NCI-H2107 treated with DMSO at 0.1 percent for 48 hours (cell line): Measurements from ENCODE around the gene CELSR3.

Experiments
- DNase-seq: peaks from one replicate; lab custom pipeline; 2025; ENCODE audit not compliant: unreplicated experiment; lab: John Stamatoyannopoulos, UW

CELSR3 gene

DNA sequence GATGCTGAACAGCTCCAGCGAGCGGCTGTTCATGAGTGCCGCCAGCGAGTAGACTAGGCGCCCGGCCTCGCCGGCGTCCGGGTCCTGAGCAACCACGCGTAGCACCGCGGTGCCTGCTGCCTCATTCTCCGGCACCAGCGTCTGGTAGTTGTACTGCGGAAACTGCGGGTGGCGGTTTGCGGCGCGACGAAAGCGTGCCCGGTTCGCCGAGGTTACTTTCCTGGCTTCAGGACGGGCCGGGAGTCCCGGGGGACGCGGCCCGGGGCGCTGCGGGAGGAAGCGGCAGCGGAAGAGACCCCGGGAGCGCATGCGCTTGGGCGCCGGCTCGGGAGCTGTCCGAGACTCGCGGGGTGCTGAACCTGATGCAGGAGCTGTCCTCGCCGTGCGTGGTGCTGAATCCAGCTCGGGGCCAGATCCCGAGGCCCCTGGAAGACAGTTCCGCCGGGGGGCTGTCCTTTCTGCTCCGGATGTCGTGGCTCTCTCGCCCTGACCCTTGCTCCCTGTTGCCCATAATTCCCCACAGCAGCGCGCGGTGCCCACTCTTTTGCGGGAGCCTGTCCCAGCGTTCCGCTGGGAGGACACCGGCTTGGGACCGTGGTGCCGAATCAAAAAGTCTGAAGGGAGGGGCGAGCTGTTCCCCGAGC is 1.1 kb downstream of the CELSR3 start:
- DNase-seq: no peak

DNA sequence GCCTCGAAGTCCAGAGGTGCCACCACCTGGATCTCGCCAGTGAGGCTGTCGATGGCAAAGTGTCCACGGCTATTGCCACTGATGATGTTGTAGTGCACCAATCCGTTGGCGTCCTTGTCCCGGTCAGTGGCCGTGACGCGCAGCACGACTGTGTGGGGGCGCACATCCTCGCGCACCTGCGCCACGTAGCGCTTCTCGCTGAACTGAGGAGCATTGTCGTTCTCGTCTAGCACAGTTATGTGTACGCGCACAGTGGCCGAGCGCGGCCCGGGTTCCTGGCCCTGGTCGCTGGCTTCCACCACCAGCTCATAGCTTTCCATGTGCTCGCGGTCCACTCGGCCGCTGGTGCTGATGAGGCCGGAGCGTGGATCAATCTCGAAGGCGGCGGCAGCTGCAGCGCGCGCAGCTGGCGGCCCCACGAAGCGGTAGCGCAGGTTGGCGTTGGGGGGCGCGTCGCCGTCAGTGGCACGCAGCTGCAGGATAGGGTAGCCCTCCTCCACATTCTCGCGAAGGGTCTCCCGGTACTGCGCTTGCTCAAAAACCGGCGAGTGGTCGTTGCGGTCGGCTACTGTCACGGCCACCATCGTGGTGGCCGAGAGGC is 1.8 kb downstream of the CELSR3 start:
- DNase-seq: no peak

DNA sequence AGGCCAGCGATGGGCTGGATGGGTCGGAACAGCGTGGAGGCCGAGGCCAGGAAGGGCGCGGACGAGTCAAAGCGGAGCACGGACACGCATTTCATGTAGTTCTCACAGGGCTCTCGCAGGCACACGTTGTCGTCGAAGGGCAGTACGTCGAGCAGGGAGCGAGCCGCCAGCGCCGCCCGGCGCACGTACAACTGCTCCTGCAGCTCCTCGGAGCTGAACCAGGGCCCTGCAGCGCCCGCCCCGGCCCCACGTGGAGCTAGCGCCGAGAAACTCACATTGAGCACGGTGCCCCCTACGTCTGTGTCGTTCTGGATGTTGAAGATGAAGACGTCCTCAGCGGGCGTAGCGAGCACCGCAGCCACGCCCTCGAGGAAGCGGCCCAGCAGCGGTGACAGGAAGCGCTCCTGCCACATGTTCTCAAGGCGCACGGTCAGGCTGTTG is 5.8 kb downstream of the CELSR3 start:
- no peak for DNase-seq

DNA sequence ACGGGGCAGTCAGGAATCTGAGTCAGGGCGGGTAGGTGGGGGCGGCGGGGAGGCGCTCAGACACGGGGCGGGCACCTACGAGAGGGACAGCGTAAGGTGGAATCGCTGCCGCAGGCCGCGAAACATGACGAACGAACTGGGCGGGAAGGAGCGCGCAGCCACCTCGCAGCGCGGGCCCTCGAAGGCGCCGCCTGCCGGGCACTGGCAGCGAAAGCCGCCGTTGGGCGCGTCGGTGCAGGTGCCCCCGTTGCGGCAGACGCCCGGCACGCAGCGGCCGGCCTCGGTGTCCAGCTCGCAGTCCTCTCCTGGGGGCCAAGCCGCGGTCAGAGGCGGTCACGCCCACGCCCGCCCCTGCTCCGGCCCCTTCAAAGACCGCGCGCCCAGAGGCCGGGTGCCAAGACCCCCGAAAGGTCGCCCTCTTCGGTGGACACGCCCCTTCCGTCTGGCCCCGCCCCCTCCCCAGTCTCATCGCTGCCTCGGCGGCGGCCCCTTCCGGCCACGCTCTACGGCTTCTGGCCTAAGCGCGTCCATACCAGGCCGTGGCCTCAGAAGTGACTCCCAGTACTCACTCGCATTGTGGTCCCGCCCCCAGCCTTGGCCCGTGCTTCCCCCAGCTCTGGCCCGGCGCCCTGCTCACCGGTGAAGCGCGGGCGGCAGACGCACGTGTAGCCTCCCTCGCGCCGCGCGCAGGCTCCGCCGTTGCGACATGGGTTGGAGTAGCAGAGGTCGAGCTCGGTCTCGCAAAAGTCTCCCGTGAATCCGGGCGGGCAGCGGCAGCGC is 6.4 kb downstream of the CELSR3 start:
- no peak for DNase-seq

DNA sequence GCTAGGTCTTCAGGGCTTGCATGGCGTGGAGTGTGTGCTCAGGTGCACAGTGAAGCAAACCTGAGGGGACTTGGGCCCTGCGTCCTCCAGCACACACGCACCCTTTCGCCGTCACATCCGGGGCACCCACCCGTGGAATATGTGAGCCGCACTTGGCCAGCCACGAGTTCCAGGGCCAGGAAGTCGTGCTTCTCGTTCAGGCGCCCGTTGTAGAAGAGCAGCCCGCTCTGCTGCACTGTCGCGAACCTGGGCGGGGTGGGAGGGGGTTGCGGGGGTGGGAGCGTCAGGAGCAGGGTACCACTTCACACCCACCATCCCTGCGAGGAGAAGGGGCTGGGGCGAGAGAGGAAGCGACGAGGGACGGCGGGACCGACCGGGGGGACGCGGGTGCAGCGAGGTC is 7.1 kb downstream of the CELSR3 start:
- no peak for DNase-seq

DNA sequence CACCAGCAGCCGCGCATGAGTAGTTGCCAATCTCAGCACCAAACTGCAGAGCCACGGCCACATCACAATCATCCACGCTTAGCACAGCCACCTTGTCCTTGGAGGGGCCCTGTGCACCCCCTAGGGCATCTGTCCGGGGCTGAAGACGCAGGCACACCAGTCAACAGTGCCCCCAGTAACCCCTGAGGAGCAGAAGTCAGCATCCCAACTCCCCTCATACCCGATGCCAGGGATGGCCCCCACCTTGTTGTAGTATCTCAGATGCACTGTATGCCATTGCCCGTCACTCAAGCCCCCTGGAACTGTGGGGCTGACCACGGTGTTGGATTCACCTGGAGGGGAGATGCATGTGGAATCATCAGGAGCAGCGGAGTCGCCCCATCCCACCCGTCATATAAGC is 7.6 kb downstream of the CELSR3 start:
- no peak for DNase-seq

DNA sequence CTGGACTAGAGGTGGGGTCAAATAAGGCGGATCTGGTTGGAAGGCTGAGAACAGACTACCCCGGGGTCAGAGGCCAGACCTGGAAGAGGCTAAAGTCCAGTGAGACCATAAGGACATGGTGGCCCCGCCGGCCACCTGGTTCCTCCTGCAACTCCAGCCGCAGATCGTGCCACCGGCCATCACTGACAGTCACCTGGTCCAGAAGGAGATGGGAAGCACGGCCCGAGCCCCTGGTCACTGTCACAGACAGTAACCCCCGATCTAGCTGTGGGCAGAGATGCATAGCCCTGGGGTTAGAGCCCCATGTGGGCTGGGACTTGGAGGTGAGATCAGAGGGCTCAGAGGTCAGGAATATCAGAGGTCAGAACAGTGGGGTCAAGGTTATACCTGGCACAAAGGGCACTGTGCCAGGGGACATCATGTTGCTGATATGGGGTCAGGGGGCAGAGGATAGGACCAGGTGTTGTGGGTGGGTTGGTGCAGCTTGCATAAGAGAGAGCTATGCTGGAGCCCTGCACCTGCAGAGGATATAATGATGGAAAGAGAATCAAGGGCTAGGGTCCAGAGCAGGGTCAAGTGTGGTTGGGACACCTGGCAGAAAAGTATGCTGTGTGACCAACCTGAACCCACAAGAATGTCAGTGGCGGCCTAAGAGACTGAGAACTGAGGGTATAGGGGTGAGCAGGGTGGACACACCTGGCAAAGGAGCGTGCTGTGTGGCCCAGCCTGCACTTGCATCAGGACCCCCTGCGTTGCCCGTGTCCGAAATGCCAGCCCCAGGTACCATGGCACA is 9.6 kb downstream of the CELSR3 start:
- DNase-seq: no peak

DNA sequence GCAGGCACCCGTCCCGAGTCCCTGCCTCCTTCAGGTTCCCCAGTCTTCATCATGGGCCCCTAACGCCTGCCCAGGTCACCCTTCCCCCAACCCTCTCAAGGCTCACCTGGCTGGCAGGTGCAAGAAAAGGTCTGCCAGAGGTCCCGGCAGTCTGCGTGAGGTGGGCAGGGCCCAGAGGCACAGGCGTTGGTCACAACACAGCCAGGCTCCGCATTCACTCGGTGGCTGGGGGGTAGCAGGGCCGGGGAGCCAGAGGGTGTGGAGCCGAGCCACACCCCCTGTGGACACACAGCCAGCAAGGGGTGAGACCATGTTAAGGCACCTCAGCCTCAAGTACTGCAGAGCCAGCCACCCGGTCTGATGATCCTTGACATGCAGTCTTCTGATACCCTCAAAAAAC is 10.9 kb downstream of the CELSR3 start:
- DNase-seq: no peak

DNA sequence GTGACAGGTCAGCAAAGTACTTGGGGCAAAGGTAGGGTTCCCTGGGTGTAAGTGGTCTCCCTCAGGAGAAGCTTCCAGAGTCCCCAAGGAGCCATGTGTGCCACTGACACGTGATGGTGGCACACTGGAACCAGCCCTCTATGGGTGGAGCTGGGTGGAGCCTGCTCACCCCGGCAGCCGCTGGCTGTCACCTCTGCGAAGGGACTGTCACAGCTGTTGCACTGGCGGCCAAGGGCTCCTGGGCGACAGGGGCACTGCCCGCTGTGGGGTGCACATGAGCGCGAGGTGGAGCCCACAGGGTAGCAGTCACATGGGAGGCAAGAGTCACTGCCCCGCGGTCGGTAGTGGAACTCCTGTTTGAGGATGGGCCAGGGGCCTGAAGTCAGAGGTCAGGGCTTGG is 12.0 kb downstream of the CELSR3 start:
- no peak for DNase-seq

DNA sequence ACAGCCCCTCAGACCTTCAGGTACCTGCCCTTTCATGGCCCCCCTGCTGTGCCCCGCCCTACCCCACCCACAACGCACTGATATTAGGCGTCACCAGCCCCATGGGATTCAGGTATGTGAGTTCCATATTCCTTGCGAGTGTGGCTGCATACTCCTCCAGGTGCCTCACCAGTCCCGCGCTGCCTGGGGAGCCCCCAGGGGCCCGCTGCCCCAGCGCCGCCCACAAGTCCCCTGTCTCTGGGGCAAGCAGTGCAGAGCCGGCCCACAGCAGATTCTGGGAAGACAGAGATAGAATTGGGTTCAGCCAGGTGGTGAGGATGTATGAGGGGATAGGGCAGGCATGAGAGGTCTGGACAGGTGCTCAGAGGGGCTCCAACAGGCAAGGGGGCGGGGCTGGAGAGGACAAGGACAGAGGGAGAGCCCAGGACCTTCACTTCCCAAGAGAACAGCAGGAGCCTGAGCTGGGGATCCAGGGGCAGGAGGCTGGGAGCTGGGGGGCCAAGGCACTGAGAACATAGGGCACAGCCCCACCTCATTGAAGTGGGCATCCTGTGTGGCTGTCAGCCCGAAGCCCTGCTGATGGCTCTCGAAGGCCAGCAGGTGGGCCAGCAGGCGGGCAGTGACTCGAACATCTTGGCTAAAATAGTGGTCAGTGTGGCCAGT is 14.4 kb downstream of the CELSR3 start:
- DNase-seq: no peak

DNA sequence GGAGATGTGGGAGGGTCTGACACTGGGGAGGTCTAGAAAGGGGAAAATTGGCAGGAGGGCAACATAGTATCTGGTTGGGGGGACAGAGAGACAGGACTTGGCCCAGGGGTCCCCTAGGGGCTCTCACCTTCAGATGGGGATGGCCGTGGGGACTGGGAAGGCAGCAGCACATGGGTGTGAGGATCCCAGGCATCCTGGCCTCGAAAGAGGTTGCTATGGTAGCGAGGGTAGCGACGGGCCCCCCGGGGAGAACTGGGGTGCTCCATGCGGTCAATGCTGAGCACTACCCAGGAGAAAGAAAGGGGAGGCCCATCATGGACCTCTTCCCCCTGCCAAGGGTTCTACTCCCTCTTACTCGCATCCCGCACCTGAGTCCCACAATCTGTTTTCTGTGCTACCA is 15.0 kb downstream of the CELSR3 start:
- no peak for DNase-seq

DNA sequence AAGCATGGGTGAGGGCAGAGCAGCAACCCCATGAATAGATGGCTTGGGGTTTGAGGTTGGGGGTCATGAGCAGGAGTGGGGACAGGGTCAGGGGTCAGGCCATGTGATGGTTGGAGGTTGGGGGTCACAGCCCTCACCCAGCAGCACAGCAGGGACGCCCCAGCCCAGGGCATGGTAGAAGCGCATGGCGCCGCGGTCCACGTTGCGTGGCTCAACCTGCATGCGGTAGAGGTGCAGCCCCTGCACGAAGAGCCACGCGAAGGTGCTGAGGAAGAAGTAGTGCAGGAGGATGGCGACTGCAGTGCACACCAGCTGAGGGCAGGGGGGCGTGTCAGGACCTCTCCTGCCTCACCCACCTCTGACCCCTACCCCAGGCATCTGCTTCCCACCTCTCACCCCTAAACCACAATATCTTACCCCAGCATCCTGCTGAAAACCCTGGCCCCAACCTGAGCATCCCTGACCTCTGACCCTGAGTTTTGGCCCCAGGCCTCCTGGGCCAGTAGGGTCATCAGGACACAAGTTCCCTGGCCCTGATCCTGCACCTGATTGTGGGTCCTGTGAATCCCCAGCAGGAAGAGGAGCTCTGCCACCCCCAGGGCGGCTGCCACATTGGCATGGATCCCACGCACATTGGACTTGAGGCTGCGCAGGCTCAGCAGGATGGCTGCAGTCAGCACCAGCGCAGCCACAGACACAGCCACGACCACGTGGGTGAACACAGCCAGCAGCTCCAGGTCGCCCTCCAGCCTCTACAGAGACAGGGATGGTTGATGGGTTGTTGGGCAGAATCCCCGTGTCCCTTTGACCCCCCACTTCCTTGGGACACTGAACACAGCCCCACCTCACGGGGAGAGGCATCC is 17.6 kb downstream of the CELSR3 start:
- DNase-seq: no peak

DNA sequence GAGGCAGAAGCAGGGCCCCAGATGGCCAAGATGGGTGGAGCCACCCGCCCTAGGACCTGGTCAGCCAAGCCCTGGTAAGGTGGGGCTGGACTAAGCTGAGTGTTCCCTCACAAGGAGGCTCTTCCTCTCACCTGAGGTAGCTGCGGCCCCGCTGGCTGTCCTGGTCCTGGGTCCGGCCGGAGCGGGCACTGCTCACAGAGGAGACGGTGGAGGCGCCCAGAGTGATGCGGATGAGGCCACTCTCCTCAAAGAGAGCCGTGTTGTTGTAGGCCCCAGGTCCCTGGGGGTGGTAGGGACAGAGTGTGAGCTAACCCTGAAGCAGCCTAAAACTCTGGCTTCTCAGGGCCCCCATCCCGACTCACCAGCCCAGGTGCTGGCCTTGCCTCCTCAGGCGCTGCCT is 20.1 kb downstream of the CELSR3 start:
- no peak for DNase-seq

DNA sequence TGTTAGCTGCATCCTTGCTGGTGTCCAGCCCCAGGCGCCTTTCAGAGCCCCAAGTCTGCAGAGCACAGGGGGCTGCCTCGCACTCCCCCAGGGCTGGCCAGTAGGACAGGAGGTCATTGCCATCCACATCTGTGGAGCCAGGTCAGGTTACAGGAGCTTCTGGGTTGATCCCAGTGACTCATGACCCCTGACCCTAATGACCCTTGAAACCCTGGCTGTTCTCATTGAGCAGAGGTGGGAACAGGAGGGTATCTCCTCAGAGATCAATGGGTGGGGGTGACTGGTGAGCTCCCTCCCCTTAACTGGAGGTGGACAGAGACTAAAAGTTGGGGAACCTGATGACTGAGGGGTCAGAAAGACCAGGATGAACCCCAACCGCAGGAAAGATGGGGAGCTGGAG is 21.3 kb downstream of the CELSR3 start:
- DNase-seq: no peak

DNA sequence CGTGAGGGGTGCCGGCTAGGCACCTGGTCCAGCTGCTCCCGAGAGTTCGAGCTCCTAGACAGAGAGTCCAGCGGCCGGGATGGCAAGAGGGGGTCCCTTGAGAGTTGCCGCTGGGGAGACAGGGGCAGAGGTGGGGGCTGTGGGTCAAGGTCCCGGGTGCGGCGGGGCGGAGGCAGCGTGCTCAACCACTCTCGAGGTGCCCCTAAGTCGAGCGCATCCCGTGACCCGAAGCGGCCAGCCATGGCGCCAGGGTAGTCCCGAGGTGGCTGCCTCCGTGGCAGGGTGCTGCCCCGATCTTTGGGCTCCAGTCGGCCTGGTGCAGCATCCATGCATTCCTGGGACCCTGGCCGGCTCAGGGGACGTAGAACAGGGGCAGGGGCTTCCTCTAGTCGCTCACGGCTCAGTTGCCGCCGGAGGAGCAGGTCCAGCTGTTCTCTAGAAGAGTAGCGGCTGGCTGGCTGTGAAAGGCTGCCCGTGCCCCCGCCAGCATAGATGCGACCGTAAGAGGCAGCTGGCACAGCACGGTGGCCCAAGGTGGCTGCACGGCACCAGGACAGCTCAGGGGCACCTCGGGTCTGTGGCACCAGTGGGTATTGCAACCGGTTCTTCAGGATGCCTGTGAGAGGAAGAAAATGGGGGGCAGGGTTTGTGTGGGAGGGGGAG is 22.6 kb downstream of the CELSR3 start:
- DNase-seq: no peak

DNA sequence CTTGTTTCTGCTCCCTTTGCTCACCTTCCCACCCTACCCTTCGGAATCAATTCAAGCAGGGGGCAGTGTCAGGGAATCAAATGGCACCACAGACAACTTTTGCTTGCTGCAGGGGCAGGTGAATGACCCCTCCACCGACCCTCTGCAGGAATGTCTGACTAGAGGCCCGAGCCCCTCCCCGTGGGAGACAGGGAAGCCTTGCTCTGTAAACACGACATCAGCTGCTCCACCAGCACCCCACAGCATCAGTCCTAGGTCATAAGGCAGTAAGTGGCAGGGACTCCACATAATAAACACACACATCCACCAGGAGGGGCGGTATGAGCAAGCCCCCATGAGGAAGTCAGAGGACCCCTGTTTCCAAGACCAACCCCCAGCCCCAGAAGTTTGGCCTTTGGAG is 25.4 kb downstream of the CELSR3 start:
- no peak for DNase-seq

DNA sequence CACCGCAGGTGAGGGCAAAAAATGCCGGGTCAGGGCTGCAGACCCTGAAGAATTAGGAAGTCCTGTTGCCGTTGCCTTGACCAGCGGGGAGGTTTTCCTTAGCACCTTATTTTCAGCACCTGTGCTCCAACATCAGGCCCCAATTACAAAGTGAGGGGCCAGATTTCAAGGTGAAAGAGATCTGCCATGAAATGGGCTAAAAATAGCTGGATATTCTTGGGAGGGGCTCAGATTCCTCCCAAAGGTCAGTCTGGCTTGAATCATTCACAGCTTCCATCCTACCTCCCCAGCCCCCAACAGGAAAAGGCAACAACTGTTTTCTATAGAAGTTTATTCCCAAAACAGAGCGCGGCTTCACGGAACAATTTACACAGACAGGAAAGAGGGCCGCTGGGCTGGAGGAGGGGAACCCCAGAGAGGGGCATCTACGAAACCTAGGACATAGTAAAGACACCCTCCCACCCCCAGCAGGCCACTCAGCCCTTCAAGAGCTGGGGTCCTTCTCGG is 26.5 kb downstream of the CELSR3 start:
- no peak for DNase-seq

DNA sequence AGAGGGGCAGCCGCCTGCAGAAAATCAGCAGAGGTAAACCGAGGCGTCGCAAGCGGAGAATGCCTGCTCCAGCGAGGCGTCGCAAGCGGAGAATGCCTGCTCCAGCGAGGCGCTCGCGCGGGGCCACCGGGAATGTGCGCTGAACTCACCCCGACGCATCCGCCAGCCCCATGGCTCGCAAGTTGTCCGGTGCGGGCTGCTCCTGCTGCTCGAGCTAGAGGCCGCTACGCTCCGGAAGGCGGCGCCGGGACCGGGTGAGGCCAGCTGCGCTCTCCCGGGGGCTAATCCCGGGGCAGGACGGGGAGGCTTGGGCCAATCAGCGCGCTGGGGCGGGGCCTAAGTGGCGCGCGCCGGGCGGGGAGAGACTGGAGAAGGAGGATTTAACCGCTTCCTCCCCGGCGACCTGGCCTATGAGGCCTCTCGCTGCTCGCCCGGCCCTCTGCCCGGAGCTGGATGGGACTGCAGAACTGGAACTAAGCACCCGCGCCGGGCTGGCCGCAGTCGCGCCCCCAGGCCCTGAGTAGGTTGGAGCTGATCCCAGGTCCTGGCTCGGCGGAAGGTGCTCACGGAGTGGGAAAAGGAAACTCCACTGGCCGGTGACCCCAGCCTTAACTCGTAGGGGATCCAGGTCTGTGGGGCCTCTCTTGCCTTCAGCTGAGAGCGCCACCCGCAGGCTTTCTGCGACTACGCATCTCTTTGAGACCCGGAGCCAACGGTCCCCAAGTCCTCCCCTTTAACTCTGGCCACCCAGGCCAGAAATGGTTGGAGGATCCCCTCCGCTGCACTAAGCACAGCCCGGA is 27.3 kb downstream of the CELSR3 start, which contains the start of gene SLC26A6:
TSS of gene SLC26A6 (minus strand) at position 240 of the 800 bp plus-strand sequence. CDS start at position 172, 68 bp downstream.
- DNase-seq: peak; percentile 57
